Lower leg skin (tissue), 4 donors: Measurements from ENCODE around the gene CSNK1G2. TPM values are rescaled to one million over a fixed set of nuclear protein-coding genes. Genes with fewer than 3 reads are reported as not detected.

Experiments used
- DNase-seq, 2 donors: peaks; one replicate each; pipeline ENCODE4 v3.0.0-alpha.2; 2019; ENCODE audit warnings: low spot score in 2 of 2
- H3K4me3 ChIP-seq: fragments of 200-600 bp; sonication (generic); 2 replicates; pipeline ENCODE4 v1.5.1; 2017; ENCODE audit warnings: mild to moderate bottlenecking, low read depth; ENCODE audit not compliant: poor library complexity, severe bottlenecking
- POLR2A ChIP-seq, 2 donors: fragments of 450-650 bp; IDR thresholded peaks; one replicate each; pipeline ENCODE4 v1.6.1; 2016 to 2017; ENCODE audit warnings: antibody characterized with exemption in 2 of 2, mild to moderate bottlenecking in 1 of 2, moderate library complexity in 1 of 2
- WGBS, 2 donors: methylation state at CpG; one replicate each; pipeline ENCODE4 v1.1.5; 2018; 5-methylcytosine and 5-hydroxymethylcytosine counted together
- intact Hi-C: fragments of 100-400 bp; cut with DNase I; formaldehyde crosslinking; loops from one replicate; pipeline ENCODE4 v1.15.0; 2023; ENCODE audit warnings: low total_unique reads
- total RNA-seq, 4 donors: library from RNA; depleted of rRNA; stranded (reverse); fragments of >200 nt; gene quantifications; one replicate each; pipeline ENCODE4 v1.1.0, GENCODE V29; 2016
- TF ChIP-seq, protein P1 (sequence below), 3 donors: fragments of 450-650 bp; IDR thresholded peaks; one replicate each; pipeline ENCODE4 v1.5.1; 2016; ENCODE audit warnings: antibody characterized with exemption in 3 of 3, mild to moderate bottlenecking in 3 of 3, moderate library complexity in 2 of 3

Gene CSNK1G2
- total RNA-seq, 4 donors from 2014 or later = 58.8 to 76.9 (median 63.1) TPM

DNA sequence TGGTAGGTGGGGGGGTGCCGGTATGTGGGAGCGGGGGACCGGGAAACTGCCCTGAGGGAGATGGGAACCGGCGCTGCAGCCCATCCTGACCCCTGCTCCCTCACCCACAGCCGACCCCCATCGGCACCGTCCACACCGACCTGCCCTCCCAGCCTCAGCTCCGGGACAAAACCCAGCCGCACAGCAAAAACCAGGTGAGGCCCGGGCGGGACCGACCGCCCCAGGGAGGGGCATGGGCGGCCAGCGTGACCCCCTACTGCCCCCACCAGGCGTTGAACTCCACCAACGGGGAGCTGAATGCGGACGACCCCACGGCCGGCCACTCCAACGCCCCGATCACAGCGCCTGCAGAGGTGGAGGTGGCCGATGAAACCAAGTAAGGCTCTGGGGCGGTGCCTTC lies 38.7 kb downstream of the CSNK1G2 start:
- WGBS, 2 donors = 91 to 94% methylated on average over 15 to 27 of the region's 28 CpGs
- TF ChIP-seq POLR2A (IDR thresholded peaks at IDR 0.05) = no peak
- TF ChIP-seq, protein P1, sequence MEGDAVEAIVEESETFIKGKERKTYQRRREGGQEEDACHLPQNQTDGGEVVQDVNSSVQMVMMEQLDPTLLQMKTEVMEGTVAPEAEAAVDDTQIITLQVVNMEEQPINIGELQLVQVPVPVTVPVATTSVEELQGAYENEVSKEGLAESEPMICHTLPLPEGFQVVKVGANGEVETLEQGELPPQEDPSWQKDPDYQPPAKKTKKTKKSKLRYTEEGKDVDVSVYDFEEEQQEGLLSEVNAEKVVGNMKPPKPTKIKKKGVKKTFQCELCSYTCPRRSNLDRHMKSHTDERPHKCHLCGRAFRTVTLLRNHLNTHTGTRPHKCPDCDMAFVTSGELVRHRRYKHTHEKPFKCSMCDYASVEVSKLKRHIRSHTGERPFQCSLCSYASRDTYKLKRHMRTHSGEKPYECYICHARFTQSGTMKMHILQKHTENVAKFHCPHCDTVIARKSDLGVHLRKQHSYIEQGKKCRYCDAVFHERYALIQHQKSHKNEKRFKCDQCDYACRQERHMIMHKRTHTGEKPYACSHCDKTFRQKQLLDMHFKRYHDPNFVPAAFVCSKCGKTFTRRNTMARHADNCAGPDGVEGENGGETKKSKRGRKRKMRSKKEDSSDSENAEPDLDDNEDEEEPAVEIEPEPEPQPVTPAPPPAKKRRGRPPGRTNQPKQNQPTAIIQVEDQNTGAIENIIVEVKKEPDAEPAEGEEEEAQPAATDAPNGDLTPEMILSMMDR (IDR thresholded peaks at IDR 0.05) = no peak
- intact Hi-C loops = no loop called here
- H3K4me3 ChIP-seq = no peak overlapping the region
- DNase-seq = no peak

DNA sequence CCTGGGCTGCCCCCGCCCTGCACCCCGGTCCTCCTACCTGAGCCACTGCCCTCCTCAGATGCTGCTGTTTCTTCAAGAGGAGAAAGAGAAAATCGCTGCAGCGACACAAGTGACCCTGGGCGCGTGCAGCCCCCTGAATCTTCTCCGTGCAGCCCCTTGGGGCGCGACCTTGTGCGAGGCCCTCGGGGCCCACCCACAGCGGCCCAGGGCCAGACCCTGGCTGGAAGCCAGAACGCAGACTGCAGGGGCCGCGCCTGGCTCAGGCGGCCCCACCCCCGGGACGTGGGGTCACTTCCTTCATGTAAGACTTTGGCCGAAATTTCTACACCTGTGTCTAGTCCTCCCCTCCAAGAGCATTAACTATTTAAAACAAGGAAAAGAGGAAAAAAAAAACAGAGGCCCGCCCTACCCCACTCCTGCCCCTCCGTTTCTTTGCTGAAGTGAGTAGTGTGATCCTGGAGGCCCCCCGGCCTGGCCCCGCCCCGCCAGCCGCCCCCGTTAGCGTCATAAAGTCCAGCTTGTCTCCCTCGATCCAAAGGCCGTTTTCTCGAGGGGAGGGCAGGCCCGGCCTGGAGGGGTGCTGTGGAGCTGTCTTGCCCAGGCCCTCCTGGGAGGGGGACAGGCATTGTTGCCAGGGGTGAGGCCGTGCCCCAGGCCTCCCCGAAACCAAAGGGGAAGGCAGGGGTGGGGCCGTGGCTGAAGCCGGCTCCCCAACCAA lies 39.3 kb downstream of the CSNK1G2 start:
- DNase-seq = no peak
- H3K4me3 ChIP-seq = no peak overlapping the region
- intact Hi-C loops = no loop called here
- TF ChIP-seq, protein P1 (IDR thresholded peaks at IDR 0.05) = no peak
- no peak for TF ChIP-seq POLR2A (IDR thresholded peaks at IDR 0.05)
- WGBS, 2 donors = 86 to 92% methylated on average over 27 to 35 of the region's 35 CpGs

DNA sequence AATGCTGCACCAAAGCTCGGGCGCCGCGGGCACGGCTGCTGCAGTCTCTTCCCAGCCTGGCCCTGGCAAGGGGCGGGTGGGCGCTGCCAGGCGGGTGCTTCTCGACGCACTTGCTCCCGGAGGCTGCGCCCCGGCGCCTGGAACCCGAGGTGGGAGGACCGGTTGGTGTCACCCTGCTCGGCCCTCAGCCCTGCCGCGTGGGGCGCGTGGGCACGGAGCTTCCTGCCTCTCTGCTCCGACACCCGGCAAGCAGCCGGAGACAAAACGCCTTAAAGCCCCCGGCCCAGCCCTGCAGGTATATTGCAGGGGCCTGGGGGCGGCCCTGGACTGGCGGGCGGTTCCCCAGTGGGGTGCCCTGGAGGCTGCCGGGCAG lies 39.8 kb downstream of the CSNK1G2 start:
- WGBS, 2 donors = 89 to 93% methylated on average over 9 to 30 of the region's 31 CpGs

DNA sequence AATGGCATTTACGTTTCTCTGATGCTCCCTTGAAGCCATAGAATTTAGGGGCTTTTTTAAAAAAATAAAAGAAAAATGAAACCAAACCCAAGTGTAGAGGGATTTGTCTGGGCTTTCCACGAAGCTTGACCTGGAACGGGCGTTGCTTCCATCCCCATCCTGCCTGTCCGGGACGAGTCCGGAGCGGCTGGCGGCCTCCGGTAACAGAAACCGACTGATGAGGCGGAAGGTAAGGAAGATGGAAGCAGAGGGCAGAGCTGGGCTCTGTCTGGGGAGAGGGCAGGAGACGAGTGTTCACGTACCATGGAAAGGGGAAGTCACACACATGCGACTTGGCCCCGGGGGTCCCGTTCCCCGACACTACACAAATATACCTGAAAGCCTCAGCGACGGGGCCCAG lies 40.3 kb downstream of the CSNK1G2 start:
- no peak overlapping the region for H3K4me3 ChIP-seq
- 93 to 94% methylated on average over 20 of the region's 20 CpGs for WGBS, 2 donors
- intact Hi-C loops = no loop called here
- no peak for TF ChIP-seq POLR2A (IDR thresholded peaks at IDR 0.05)
- TF ChIP-seq, protein P1 (IDR thresholded peaks at IDR 0.05) = no peak
- no peak for DNase-seq

More for the DNA sequence above, 39.8 kb downstream of the CSNK1G2 start:
- H3K4me3 ChIP-seq = no peak overlapping the region
- TF ChIP-seq, protein P1 (IDR thresholded peaks at IDR 0.05) = no peak
- no peak for TF ChIP-seq POLR2A (IDR thresholded peaks at IDR 0.05)
- no peak for DNase-seq
- intact Hi-C loops = no loop called here

DNA sequence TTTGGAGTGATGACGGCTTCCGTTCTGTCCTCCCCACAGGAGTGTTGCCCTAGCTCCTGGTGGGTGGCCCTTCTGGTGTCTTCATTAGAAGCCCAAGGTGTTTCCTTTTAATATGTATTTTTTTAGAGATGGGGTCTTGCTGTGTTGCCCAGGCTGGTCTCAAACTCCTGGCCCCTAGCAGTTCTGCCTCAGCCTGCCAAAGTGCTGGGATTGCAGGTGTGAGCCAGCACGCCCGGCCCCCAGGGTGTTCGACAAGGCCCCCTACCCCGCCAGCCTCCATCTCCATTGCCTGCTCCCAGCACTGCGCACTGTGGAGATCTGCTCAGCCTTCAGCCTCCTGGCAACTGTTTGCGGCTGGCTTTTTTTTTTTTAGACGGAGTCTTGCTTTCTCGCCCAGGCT lies 43.4 kb downstream of the CSNK1G2 start:
- TF ChIP-seq POLR2A (IDR thresholded peaks at IDR 0.05) = no peak
- TF ChIP-seq, protein P1 (IDR thresholded peaks at IDR 0.05) = no peak
- WGBS, 2 donors = 86 to 93% methylated on average over 10 of the region's 10 CpGs
- DNase-seq = no peak
- H3K4me3 ChIP-seq = no peak overlapping the region
- intact Hi-C loops = no loop called here
